HepG2 (cell line): Measurements from ENCODE around the gene DBNDD2. TPM values are rescaled to one million over a fixed set of nuclear protein-coding genes. Genes with fewer than 3 reads are reported as not detected.

Source experiments
- CBX2 ChIP-seq, 2 experiments: fragments of 200-600 bp in 1 of 2; sonication (generic); formaldehyde crosslinking in 1 of 2; IDR thresholded peaks; 2 replicates each; pipeline versions ENCODE4 v1.7.0 to v1.8.1; 2018 to 2022; ENCODE audit warnings: low read depth in 2 of 2, low read length in 1 of 2, mild to moderate bottlenecking in 1 of 2, missing genetic modification reagents in 1 of 2
- CCDC6 ChIP-seq: sonication (generic); formaldehyde crosslinking; IDR thresholded peaks from 2 replicates; pipeline ENCODE4 v1.8.1; 2022; ENCODE audit warnings: mild to moderate bottlenecking, missing genetic modification reagents, moderate library complexity
- CEBPB ChIP-seq: IDR thresholded peaks from 2 replicates; pipeline ENCODE4 v1.6.1; 2011; ENCODE audit warnings: low read depth, low read length, improper control_type of control experiment, borderline replicate concordance
- FOSL1 ChIP-seq: sonication (generic); formaldehyde crosslinking; IDR thresholded peaks from 2 replicates; pipeline ENCODE4 v1.9.0; 2021; ENCODE audit warnings: missing genetic modification reagents, borderline replicate concordance
- FUBP1 ChIP-seq: sonication (generic); formaldehyde crosslinking; IDR thresholded peaks from 2 replicates; pipeline ENCODE4 v1.5.1; 2020; ENCODE audit warnings: missing genetic modification reagents, mild to moderate bottlenecking, borderline replicate concordance
- GZF1 ChIP-seq: sonication (generic); formaldehyde crosslinking; IDR thresholded peaks from 2 replicates; pipeline ENCODE4 v1.5.1; 2020; ENCODE audit warnings: mild to moderate bottlenecking, missing genetic modification reagents
- HNRNPK ChIP-seq: fragments of 200-400 bp; formaldehyde crosslinking; IDR thresholded peaks from 2 replicates; pipeline ENCODE4 v1.6.1; 2018; ENCODE audit warnings: low read length, low read depth, moderate library complexity, mild to moderate bottlenecking; ENCODE audit not compliant: poor library complexity, severe bottlenecking
- HOXA9 ChIP-seq: sonication (generic); formaldehyde crosslinking; IDR thresholded peaks from 2 replicates; pipeline ENCODE4 v1.8.1; 2022; ENCODE audit warnings: missing genetic modification reagents, mild to moderate bottlenecking, moderate library complexity, borderline replicate concordance
- PPARG ChIP-seq: conservative IDR thresholded peaks from 2 replicates; pipeline ENCODE4 v1.6.1; 2016; ENCODE audit warnings: missing biosample characterization, missing genetic modification reagents
- PTBP1 ChIP-seq: fragments of 200-400 bp; formaldehyde crosslinking; IDR thresholded peaks from 2 replicates; pipeline ENCODE4 v1.6.1; 2018; ENCODE audit warnings: low read length, low read depth; ENCODE audit not compliant: poor library complexity, severe bottlenecking
- SIX4 ChIP-seq: sonication (generic); formaldehyde crosslinking; IDR thresholded peaks from 2 replicates; pipeline ENCODE4 v1.4.0; 2020; ENCODE audit warnings: missing genetic modification reagents
- TFDP2 ChIP-seq: sonication (generic); formaldehyde crosslinking; IDR thresholded peaks from 2 replicates; pipeline ENCODE4 v1.4.0; 2020; ENCODE audit warnings: missing genetic modification reagents
- UBTF ChIP-seq: sonication (generic); formaldehyde crosslinking; IDR thresholded peaks from 2 replicates; pipeline ENCODE4 v1.4.0; 2020; ENCODE audit warnings: mild to moderate bottlenecking, missing genetic modification reagents
- ZKSCAN1 ChIP-seq: fragments of 150-350 bp; IDR thresholded peaks from 2 replicates; pipeline ENCODE4 v1.6.1; 2014; ENCODE audit warnings: low read length
- ZMAT5 ChIP-seq: sonication (generic); formaldehyde crosslinking; IDR thresholded peaks from 2 replicates; pipeline ENCODE4 v1.5.0; 2020; ENCODE audit warnings: mild to moderate bottlenecking, low read depth, missing genetic modification reagents, borderline replicate concordance
- ZNF101 ChIP-seq: sonication (generic); formaldehyde crosslinking; IDR thresholded peaks from 2 replicates; pipeline ENCODE4 v1.4.0; 2020; ENCODE audit warnings: mild to moderate bottlenecking, low read depth, missing genetic modification reagents, borderline replicate concordance
- ZNF232 ChIP-seq: sonication (generic); formaldehyde crosslinking; IDR thresholded peaks from 2 replicates; pipeline ENCODE4 v1.4.0; 2020; ENCODE audit warnings: missing genetic modification reagents, borderline replicate concordance
- ZNF33A ChIP-seq: sonication (generic); formaldehyde crosslinking; IDR thresholded peaks from 2 replicates; pipeline ENCODE4 v1.5.1; 2020; ENCODE audit warnings: missing genetic modification reagents, mild to moderate bottlenecking, moderate library complexity, borderline replicate concordance
- ZNF501 ChIP-seq: sonication (generic); formaldehyde crosslinking; IDR thresholded peaks from 2 replicates; pipeline ENCODE4 v1.5.1; 2020; ENCODE audit warnings: mild to moderate bottlenecking, moderate library complexity, missing genetic modification reagents
- ZNF570 ChIP-seq: sonication (generic); formaldehyde crosslinking; IDR thresholded peaks from 2 replicates; pipeline ENCODE4 v1.4.0; 2020; ENCODE audit warnings: mild to moderate bottlenecking, missing genetic modification reagents, borderline replicate concordance
- ZSCAN12 ChIP-seq: sonication (generic); formaldehyde crosslinking; IDR thresholded peaks from 2 replicates; pipeline ENCODE4 v1.9.0; 2021; ENCODE audit warnings: mild to moderate bottlenecking, missing genetic modification reagents
- polyA plus RNA-seq, 8 experiments: library from polyadenylated mRNA; depleted of rRNA in 3 of 8; stranded (reverse) in 7 of 8; unstranded in 1 of 8; fragments of >200 nt; fragmentation: Illumina TruSeq in 4 of 8; extraction: Trizol in 4 of 8; gene quantifications; 2 replicates each; pipeline versions ENCODE4 v1.2.1 to v1.2.3, GENCODE V29; 2011 to 2016; ENCODE audit warnings: low read depth in 4 of 8, missing spikeins in 1 of 8, mixed read lengths in 1 of 8; ENCODE audit not compliant: insufficient read depth in 1 of 8
- total RNA-seq, 5 experiments: library from RNA; depleted of rRNA; stranded (reverse); fragments of >200 nt; fragmentation: Illumina TruSeq; extraction: Trizol; gene quantifications; 2 replicates each; pipeline ENCODE4 v1.2.3, GENCODE V29; 2016; ENCODE audit warnings: low read depth in 1 of 5

DBNDD2 gene
- total and polyA plus RNA-seq, 2 of the 13 experiments (the other 11 are each of a cell fraction or from before 2014, with no cell fraction given) = 16.7 to 47.6 TPM

- TF ChIP-seq UBTF (CRISPR knock-in tag) (no peak), ZNF101 (CRISPR knock-in tag) (no peak), PTBP1 (no peak), PPARG (no peak), ZSCAN12 (CRISPR knock-in tag) (no peak), FUBP1 (no peak), HNRNPK (no peak), GZF1 (CRISPR knock-in tag) (no peak), CCDC6 (CRISPR knock-in tag) (no peak), TFDP2 (0 out of 2 replicates have a peak, but pooled peaks have one; percentile 11), ZKSCAN1 (no peak), ZNF501 (no peak), ZMAT5 (no peak), SIX4 (no peak), ZNF232 (CRISPR knock-in tag) (no peak), ZNF570 (CRISPR knock-in tag) (no peak), HOXA9 (CRISPR knock-in tag) (no peak), ZNF33A (CRISPR knock-in tag) (no peak), CEBPB (no peak), FOSL1 (CRISPR knock-in tag) (no peak), CBX2 (IDR thresholded peaks at IDR 0.05; ENCODE audit: low read depth, low read length) (no peak), CBX2 (CRISPR knock-in tag; IDR thresholded peaks at IDR 0.05; ENCODE audit: low read depth) (no peak)
Measured at GRCh38 chr20:45373353-45374100, 34.6 kb upstream of the DBNDD2 start (continued).
